NCI-H82 (cell line): Measurements from ENCODE around the gene CNTN4.

Experiments
- DNase-seq: peaks from one replicate; lab custom pipeline; 2025; lab: John Stamatoyannopoulos, UW

The CNTN4 gene

GRCh38 chr3:2589336-2589969 lies 490.8 kb downstream of the CNTN4 start:
- DNase-seq: no peak

DNA sequence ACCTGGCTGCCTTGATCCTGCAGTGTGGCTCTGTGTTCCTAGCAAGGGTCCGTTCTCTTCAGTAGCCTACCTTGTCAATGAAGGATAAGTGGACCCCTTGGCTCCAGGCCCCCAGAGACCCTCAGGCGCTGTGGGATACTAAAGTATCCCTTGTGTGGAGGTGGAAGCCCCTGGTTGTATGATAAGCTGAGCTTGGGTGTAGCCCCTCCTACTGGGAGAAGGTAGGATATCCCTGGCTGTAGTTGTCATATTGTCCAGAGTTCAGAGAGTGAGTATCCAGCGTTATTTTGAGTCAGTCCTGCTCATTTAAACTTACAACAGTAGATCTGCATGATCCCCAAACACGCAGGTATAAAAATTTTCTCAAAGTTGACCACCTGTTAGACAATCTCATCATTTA lies 496.8 kb downstream of the CNTN4 start:
- DNase-seq: peak; percentile 3

GRCh38 chr3:2597615-2598014 lies 498.9 kb downstream of the CNTN4 start:
- DNase-seq: no peak

GRCh38 chr3:2599471-2599870 lies 500.8 kb downstream of the CNTN4 start:
- DNase-seq: no peak

DNA sequence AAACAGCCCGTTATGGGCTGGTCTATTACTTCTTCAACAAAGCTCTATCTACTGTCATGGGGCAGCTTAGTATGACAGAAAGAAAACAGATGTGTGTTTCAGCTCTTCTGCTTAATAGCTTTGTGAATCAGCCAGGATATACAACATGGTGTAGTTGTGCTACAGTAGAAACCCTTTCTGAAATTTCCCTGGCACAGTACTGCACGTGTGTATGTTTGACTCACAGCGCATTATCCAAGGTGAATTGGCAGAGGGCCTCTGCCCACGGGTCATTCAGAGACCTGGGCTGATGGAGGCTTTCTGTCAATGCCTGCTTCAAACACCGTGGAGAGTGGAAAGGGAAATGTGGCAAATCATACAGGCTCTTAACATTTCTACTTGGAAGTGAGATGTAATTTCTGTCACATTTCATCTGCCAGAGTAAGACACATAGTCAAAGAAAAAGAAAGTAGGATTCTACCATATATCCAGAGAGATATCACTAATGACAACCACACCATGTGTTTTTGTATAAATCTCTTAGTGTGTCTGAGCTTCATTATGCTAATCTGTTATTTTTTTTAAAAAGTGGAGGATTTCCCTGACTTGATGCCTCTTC lies 505.1 kb downstream of the CNTN4 start:
- DNase-seq: peak; percentile 8

DNA sequence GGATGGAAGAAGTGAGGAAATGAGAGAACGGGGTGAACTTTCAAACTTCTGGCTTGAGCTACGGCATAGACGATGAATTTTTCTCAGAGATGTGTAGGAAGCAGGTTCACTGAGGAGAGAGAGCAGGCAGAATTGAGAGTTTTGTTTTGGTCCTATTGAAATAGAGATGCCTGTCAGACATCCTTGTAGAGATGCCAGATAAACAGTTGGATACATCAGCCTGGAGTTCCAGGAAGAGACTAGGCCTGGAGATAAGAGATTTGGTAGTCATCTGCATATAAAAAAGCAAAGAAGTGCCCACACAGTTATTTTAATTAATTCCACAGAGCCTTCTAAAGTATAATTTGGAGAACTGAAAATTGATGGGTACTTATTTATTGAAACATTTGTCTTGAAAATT lies 515.9 kb downstream of the CNTN4 start:
- DNase-seq: no peak

- DNase-seq: no peak
Measured at GRCh38 chr3:2615080-2615479, 516.4 kb downstream of the CNTN4 start.

DNA sequence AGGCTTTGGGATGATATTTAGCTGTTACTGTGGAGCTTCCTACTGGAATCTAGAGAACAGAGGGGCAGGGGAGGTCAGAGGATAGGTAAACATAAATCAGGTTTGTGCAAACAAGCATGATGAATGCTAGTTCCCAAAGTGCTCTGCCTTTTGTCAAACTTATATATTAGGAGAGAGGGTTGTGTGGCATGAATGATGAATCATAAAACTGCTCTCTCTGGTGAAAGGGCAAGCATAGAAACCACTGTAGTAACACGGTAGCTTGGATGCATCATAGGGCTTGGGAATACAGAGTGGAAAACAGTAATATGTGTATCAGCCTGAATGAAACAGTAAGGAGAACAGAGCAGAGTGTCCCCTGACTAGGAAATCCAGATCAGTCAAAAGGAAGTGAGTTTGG lies 524.8 kb downstream of the CNTN4 start:
- DNase-seq: no peak

GRCh38 chr3:2628117-2628516 lies 529.5 kb downstream of the CNTN4 start:
- DNase-seq: no peak

DNA sequence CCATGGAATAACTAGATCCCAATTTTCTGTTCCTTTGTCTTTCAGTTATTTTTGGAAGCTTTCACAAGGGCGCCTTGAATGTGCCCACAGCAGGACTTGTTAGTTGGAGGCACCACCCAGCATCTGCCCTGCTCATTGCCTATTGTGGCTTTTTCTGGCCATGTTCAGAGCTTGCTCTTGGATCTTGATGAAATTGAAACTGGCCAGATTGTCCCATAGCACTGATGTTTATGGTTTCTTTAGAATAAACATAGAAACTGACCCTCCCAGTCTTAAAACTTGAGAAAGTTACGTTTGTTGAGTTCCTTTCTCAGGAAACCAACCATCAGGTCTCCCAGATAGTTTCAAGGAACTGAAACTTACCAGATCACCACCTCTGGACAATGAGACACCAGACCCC lies 536.8 kb downstream of the CNTN4 start:
- DNase-seq: no peak

GRCh38 chr3:2643606-2644005 lies 544.9 kb downstream of the CNTN4 start:
- DNase-seq: no peak

GRCh38 chr3:2645001-2645400 lies 546.3 kb downstream of the CNTN4 start:
- no peak for DNase-seq

GRCh38 chr3:2650746-2651145 lies 552.1 kb downstream of the CNTN4 start:
- DNase-seq: no peak

GRCh38 chr3:2652386-2652785 lies 553.7 kb downstream of the CNTN4 start:
- DNase-seq: no peak

GRCh38 chr3:2653706-2654105 lies 555.0 kb downstream of the CNTN4 start:
- DNase-seq: no peak

DNA sequence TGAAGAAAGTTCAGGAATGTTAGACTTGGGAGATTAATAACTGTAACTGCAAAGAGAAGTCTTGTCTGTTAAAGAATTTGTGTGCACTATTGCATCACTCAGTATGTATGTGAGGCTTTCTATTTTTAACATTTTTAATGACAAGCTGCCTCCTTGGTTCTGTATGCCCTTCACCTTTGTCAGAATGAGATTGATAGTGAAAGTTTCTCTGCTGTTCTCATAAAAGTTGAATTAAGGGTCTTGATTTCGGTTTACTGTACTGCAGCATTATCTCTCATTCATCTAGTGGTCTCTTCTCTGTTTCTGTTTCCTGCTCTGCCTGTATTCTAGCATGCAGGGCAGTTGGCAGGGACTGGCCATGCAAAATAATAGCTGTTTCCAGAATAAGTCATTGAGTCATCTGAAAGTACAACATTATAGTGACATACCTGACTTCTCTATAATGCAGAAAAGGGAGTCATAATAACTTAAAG lies 556.6 kb downstream of the CNTN4 start:
- DNase-seq: no peak

DNA sequence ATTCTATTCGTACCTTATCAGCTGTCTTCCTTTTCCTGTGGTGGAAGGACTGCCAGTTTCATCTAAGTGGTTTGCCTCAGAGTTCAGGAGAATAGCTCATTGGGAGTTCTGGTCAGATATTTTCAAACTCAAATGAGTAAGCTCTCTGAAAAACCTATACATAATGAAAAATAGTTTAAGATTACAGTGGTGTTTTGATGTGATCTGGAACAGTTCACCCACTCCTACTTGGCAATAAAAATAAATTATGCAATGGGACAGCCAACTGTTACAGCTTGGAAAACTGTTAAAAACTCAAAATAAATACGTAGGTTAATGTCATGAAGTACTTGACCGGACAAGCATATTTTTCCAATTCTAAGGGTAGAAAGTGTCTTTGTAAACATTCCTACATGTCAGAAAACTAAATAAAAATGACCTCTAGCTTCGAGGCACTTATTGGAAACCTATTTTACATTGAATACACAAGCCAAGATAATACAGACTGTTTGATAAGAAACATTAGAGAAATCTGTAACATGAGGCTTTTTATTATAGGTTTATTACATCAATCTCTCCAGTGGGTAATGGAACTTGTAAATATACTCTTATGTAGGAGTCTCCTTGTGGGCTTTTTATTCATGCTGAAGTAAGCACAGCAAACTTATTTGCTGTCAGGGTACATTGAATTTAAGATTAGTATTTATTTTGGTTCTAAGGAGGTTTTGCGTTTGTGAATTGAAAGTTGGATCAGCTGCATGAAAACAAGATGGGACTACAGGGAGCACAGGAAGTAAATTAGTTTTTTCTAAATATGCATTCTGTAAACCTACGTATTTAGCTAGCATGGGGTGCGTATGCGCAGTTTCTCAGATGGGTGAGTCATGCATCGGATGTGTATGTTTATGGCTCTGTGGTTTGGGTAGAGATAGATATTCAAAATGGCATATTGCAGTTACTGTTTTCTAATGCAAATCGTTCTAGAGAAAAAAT lies 558.4 kb downstream of the CNTN4 start:
- DNase-seq: no peak

DNA sequence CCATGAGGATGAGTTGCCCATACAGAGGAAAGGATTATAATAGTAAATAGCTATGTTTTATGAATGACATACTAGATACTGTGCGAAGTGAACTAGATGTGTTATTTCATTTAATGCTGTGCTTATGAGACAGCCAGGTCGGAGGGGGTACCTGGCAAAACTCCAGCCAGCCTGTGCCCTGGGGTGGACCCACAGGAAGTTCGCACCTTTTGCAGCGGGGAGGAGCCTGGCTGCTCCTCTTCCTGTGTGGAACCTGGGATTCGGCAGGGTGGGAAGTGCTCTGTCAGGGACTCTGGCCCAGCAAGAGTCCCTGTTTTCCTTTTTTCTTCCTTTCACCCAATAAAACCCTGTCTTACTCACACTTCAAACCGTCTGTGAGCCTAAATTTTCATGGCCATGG lies 559.3 kb downstream of the CNTN4 start:
- no peak for DNase-seq

- DNase-seq: no peak
Measured at GRCh38 chr3:2659896-2660295, 561.2 kb downstream of the CNTN4 start.

DNA sequence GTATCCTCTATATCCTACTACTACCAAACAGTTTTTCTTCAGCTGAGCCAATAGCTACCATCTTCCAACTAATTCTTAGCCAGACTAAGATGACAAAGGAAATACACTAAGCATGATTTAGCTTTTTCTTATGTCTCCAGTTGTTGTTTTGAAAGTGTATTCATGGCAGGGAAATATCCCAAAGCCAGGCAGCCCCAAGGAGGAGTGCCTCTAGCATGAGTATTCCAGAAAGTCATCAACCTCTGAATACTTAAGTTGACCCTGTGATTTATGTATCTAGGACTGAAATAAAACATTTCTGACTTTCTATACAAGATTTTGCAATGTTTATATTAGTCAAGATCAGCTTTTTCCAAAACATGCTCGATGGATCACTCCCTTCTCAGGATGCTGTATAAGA lies 562.4 kb downstream of the CNTN4 start:
- DNase-seq: no peak

DNA sequence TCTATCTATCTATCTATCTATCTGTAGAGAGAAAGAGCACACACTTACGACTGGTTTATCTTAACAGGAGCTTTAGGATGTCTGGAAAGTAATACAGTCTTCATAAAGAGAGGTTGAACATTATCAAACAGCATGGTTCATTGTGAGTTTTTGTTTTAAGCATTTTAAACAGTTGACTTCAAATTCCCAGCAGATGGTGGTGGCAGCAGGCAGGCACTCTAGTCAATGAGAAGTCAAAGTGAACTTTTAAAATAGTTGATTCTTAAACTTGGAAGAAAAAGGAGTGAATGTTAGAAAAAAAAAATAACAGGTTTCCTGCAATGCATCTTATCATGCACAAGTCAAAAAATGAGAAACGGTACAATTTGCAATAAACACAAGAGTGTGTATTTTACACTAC lies 578.8 kb downstream of the CNTN4 start:
- no peak for DNase-seq

- no peak for DNase-seq
Measured at GRCh38 chr3:2680236-2680635, 581.6 kb downstream of the CNTN4 start.

- DNase-seq: peak; percentile 36
Measured at GRCh38 chr3:2684046-2684445, 585.4 kb downstream of the CNTN4 start.
